Caki2 (cell line): ENCODE results near the gene TRIM62. TPM values are rescaled to one million over a fixed set of nuclear protein-coding genes. Genes with fewer than 3 reads are reported as not detected.

ENCODE experiments used
- DNase-seq: peaks from one replicate; pipeline ENCODE4 v3.0.0-alpha.2; 2015; ENCODE audit warnings: low read depth
- in situ Hi-C: cut with HindIII; loops from 2 replicates; pipeline ENCODE4 v1.10.0; 2016; ENCODE audit warnings: low sequenced_read_pairs, low pct_unique_long_range_greater_than_20kb, mixed read lengths
- total RNA-seq: library from RNA; depleted of rRNA; stranded (reverse); fragments of >200 nt; shearing (Covaris generic); gene quantifications from 2 replicates; pipeline ENCODE4 v1.2.3, GENCODE V29; 2014; ENCODE audit warnings: low replicate concordance; rRNA removed

Gene TRIM62
- total RNA-seq: 0.03 and 2.6 TPM in 2 replicates

- peak; percentile 80 for DNase-seq
These were observed at the start of gene TRIM62 for GRCh38 chr1:33181921-33182341. TRIM62 (minus strand) TSS chr1:33182043; CDS start chr1:33181432, 611 bp downstream.

GRCh38 chr1:33231166-33231565, 49.3 kb upstream of the TRIM62 start:
- no peak for DNase-seq
- in situ Hi-C loops: no loop called here

More at GRCh38 chr1:33181921-33182341, at the start of gene TRIM62:
- in situ Hi-C loops: no loop called here

DNA sequence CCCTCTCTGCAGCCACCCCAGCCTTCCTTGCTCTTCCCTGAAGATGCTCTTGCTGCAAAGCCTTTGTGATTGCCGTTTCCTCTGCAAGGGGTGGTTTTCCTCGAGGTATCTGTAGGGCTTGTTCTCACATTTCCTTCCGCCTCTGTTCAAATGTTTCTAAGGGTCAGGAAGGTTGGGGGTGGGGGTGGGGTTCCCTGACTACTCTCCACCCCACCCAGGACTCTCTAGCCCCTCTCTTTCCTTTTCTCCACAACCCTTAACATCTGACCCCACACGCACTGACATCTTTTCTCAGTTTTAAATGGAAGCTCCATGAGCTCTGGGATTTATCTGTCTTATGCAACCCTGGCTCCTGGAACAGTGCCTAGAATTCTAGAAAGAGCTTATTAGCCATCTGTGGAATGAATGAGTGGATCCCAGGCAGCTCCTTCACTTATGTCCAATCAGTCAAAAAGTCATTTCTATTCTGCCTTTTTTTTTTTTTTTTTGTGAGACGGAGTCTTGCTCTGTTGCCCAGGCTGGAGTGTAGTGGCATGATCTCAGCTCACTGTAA, 47.2 kb upstream of the TRIM62 start:
- in situ Hi-C loops: no loop called here
- DNase-seq: no peak

DNA sequence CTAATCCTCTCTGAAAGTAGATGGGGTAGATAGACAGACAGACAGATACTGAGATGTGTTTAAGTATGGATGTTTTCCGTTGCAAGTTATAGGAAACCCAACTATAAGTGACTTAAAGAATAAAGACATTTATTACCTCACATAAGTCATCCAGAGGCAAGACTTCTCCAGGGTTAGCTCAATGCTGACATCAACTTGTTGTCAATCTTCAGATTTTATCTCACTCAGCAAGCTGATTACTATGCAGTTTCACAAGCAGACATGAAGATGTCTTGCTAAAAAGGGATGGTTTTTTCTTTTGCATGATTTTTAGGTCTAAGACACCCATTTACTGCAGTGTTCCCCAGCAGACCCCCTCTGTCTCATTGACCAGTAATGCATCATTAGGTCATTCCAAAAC, 43.7 kb upstream of the TRIM62 start:
- in situ Hi-C loops: no loop called here
- no peak for DNase-seq

- in situ Hi-C loops: no loop called here
- no peak for DNase-seq
These were observed 42.4 kb upstream of the TRIM62 start for GRCh38 chr1:33224166-33224707.

DNA sequence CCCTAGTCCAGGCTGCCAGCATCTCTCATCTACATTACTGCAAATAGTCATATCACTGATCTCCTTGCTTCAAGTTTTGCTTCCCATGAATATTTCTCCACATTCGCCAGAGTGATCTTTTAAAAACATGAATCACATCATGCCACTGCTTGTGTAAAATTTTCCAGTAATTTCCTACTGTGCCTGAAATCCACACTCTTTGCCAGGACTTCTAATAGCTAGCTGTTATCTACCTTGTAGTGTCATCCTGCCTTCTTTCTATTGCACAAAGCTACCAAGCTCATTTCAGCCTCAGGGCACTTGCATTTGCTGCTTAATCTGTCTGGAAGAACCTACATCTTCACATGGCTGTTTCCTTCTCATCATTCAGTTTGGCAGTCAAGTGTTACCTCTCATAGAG, 40.5 kb upstream of the TRIM62 start:
- in situ Hi-C loops: no loop called here
- no peak for DNase-seq

DNA sequence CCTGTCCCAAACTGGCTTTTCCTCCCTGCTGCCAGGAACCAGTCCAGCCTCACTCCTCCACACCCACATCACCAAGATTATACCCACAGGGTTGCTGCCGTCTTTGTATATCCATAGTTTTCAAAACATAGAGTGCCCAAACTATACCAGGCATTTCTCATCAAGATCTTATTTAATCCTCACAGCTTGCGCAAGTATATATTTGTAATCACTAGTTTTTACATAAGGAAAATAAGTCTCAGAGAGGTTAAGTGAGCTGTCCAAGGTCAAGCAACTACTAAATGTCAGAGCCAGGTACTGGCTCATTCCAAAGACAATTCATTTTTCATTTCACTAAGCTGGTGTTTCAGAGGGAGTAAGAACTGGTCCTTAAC, 39.5 kb upstream of the TRIM62 start:
- DNase-seq: no peak
- in situ Hi-C loops: no loop called here

GRCh38 chr1:33220676-33221384, 39.0 kb upstream of the TRIM62 start:
- in situ Hi-C loops: no loop called here
- DNase-seq: no peak

- no peak for DNase-seq
- in situ Hi-C loops: no loop called here
These were observed 38.2 kb upstream of the TRIM62 start for GRCh38 chr1:33219886-33220661.

GRCh38 chr1:33211972-33212371, 30.1 kb upstream of the TRIM62 start:
- in situ Hi-C loops: no loop called here

GRCh38 chr1:33206340-33206739, 24.5 kb upstream of the TRIM62 start:
- in situ Hi-C loops: no loop called here
- no peak for DNase-seq

More at GRCh38 chr1:33211972-33212371, 30.1 kb upstream of the TRIM62 start:
- no peak for DNase-seq

DNA sequence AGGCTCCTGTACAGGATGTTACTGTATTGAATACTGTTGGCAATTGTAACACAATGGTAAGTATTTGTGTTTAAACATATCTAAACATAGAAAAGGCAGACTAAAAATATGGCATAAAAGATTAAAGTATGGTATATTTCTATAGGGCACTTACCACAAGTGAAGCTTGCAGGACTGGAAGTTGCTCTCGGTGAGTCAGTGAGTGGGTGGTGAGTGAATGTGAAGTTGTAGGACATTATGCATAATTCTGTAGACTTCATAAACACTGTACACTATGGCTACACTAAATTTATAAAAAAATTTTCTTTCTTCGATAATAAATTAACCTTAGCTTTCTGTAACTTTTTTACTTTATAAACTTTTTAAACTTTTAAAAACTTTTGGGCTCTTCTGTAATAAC, 13.7 kb upstream of the TRIM62 start:
- in situ Hi-C loops: no loop called here
- no peak for DNase-seq

DNA sequence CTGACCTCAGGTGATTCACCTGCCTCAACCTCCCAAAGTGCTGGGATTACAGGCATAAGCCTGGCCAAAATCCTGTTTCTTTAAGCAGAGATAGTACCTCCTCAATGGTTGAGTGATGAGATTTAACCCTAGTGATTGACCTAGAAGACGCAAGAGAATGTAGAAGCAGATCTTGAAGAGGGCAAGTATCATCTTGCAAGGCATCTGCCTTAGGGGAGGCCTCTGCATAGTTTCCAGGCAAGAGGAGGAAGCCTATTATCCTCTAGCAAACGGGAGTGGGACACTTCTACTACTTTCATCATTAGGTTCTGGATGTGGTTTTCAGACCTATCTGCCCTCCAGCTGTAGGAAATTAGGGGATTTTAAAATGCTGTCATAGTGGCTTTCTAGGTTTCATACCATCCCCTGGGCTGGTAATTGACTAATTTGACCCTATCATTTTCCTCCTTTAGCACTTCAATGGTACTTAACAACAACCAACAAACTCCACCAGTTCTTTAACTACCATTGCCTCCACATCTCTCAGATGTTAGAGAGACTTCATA, 10.0 kb upstream of the TRIM62 start:
- DNase-seq: no peak
- in situ Hi-C loops: no loop called here

DNA sequence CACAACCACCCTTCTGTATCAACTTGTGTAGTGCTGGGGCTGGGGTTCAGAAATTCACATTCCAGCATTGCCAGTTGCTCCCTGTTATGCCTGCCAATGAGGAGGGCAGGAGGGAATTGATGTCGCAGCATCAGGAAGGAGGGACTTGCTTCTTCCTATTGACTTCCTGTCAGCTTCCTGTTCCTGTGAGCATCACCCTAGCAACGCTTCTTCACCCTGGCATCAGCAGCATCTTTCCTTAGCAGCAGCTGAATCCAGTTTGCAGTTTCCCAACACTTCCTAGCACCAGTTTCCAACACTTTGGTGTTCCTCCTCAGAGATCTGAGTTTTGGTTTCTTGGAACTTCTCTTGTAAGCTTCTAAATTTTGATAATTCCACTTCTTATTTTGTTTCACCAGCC, 8.9 kb upstream of the TRIM62 start:
- in situ Hi-C loops: no loop called here
- DNase-seq: no peak

DNA sequence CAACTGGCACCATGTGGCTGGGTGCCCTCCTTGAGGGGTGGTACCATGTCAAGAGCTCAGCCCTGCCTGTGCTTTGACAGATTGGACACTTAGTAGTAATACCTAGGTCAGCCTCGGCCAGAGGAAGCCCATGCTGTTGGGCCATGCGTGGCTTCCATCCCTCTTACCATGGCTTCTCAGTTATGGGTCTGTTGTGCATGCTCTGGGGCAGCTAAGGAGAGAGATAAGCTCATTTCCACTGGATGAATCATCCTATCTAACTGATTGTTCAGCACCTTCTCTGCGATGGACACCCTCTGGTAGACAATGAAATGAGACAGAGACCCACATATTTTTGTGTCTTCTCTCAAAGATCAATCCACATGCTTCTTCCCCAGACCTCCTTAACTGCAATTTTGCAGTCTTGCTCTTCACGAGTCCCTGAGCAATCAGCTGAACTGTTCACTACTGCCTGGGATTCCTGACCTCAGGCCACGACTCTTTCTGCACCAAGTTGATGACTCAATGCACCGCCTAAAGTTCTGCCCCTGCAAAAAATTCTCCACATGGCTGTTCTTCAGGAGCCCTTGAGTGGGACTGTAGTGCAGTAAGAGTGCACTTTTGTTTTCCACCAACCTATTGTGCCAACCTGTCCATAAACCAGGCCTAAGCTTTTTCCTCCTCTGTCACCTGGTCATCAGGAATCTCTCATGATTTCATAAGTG, 6.9 kb upstream of the TRIM62 start:
- DNase-seq: no peak
- in situ Hi-C loops: no loop called here

- in situ Hi-C loops: no loop called here
- DNase-seq: no peak
These were observed 5.1 kb upstream of the TRIM62 start for GRCh38 chr1:33186936-33187335.

DNA sequence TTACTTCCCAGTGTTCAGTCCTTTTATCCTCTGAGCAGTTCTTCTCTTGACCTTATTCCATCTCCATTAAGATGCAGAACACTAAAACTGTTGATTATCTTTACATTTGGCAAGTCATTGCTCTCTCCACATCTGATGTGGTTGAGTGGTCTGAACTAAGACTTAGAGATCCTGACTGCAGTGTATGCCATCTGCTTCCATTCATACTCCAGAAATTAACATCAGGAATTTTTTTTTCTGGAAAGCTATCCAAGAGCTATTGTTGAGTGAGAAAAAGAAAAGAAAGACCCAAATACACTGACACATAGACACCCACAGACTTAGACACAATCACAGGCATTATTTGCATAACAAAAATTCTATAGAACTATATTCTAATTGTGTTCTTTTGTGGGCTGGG, 3.7 kb upstream of the TRIM62 start:
- DNase-seq: no peak
- in situ Hi-C loops: no loop called here

GRCh38 chr1:33183306-33183705, 1.5 kb upstream of the TRIM62 start:
- DNase-seq: no peak
- in situ Hi-C loops: no loop called here
